ENCODE measurements around the gene RFTN2. TPM values are rescaled to one million over a fixed set of nuclear protein-coding genes. Genes with fewer than 3 reads are reported as not detected.

RFTN2 gene
- total and polyA plus RNA-seq, 9 of the 15 experiments (the other 6 are each of a cell fraction or from before 2014, with no cell fraction given), result 0.01 to 0.11 (median 0.04) TPM; not detected in 6

GRCh38 chr2:197547163-197547900 lies 128.1 kb downstream of the RFTN2 start:
- Histone ChIP-seq H3K4me3 (no peak overlapping the region), H3K36me3 (ENCODE audit: control insufficient read depth, insufficient read depth, low read length) (peaks cover 42% of the 10 kb centered on the region), H3K27ac (ENCODE audit: extremely low read depth, low read depth, low read length) (no peak overlapping the region), H3K4me2 (ENCODE audit: insufficient read depth, low read length) (no peak overlapping the region), H3K9me3 (replicated peaks; ENCODE audit: control insufficient read depth, insufficient read depth, low read depth, low read length) (no peaks in the 10 kb centered on the region), H2AFZ (ENCODE audit: low read depth, low read length) (no peak overlapping the region), H3K79me2 (ENCODE audit: control insufficient read depth, insufficient read depth, low read length) (no peaks in the 10 kb centered on the region), H3K9ac (ENCODE audit: insufficient read depth in 1 of 2, low read depth in 2 of 2, low read length in 2 of 2) (no peak overlapping the region), H3K9me1 (ENCODE audit: control insufficient read depth, insufficient read depth, low read length) (no peaks in the 10 kb centered on the region), H3K4me1 (replicated peaks in 1 of 2; ENCODE audit: control insufficient read depth in 2 of 2, insufficient read depth in 2 of 2, low read length in 2 of 2) (no peaks in the 10 kb centered on the region), H4K20me1 (replicated peaks; ENCODE audit: control insufficient read depth, insufficient read depth, low read length) (no peaks in the 10 kb centered on the region), H3K27me3 (ENCODE audit: control insufficient read depth in 2 of 2, insufficient read depth in 2 of 2, low read length in 2 of 2) (no peaks in the 10 kb centered on the region)
- ChIA-PET CTCF (ENCODE audit: low intra/inter-chr PET ratio) (no interaction called here), POLR2A (no interaction called here)
- BruUV-seq (replicated peaks), result no TSS peak
- 83% methylated on average over 4 of the region's 5 CpGs for WGBS (ENCODE audit: insufficient coverage, low coverage, missing lambda C conversion rate)
- intact Hi-C loops (cut with micrococcal nuclease), result no loop called here
- FAIRE-seq, result no peak
- no peak for DNase-seq (ENCODE audit: extremely low read depth in 1 of 4, low spot score in 3 of 4)
- TF ChIP-seq ZNF696 (CRISPR knock-in tag; conservative IDR thresholded peaks at IDR 0.05) (no peak), ZNF134 (CRISPR knock-in tag; conservative IDR thresholded peaks at IDR 0.05) (no peak), POLR2AphosphoS2 (IDR thresholded peaks at IDR 0.05; ENCODE audit: low read length) (no peak), HMGXB4 (CRISPR knock-in tag; IDR thresholded peaks at IDR 0.05) (no peak), ZFP36 (IDR thresholded peaks at IDR 0.05; ENCODE audit: low read depth, low read length, partially characterized antibody) (no peak), ZZZ3 (IDR thresholded peaks at IDR 0.05) (no peak)
- in situ Hi-C loops (cut with MboI), result no loop called here
- ATAC-seq, result no peak

All from K562 (cell line).